Tibial nerve (tissue), 4 donors: ENCODE results near the gene ZEB1. TPM values are rescaled to one million over a fixed set of nuclear protein-coding genes. Genes with fewer than 3 reads are reported as not detected.
"Not testable (repeated sequence)": the region's sequence is repeated elsewhere in the genome, so short reads cannot be mapped to it uniquely, and the experiment has no call there.

Source experiments
- DNase-seq, 2 donors: peaks; one replicate each; pipeline ENCODE4 v3.0.0-alpha.2; 2019; ENCODE audit warnings: low spot score in 2 of 2
- H3K27ac ChIP-seq, 4 donors: fragments of 200-600 bp; sonication (generic) in 3 of 4; one replicate each; pipeline ENCODE4 v1.5.1; 2017 to 2019; ENCODE audit warnings: mild to moderate bottlenecking in 1 of 4
- H3K27me3 ChIP-seq, 2 donors: fragments of 200-600 bp; sonication (generic) in 1 of 2; one replicate each; pipeline versions ENCODE4 v1.5.1 to v1.6.0; 2017 to 2019
- H3K36me3 ChIP-seq, 3 donors: fragments of 200-600 bp; sonication (generic); one replicate each; pipeline ENCODE4 v1.5.1; 2018 to 2019
- H3K4me1 ChIP-seq, 4 donors: fragments of 200-600 bp; sonication (generic) in 3 of 4; one replicate each; pipeline ENCODE4 v1.5.1; 2017 to 2019
- H3K4me3 ChIP-seq, 4 donors: fragments of 200-600 bp; sonication (generic) in 3 of 4; one replicate each; pipeline ENCODE4 v1.5.1; 2017 to 2019; ENCODE audit warnings: mild to moderate bottlenecking in 1 of 4, moderate library complexity in 1 of 4
- H3K9me3 ChIP-seq, 4 donors: fragments of 200-600 bp; sonication (generic) in 3 of 4; one replicate each; pipeline ENCODE4 v1.5.1; 2017 to 2019
- EP300 ChIP-seq, 2 donors: sonication (generic); formaldehyde crosslinking; IDR thresholded peaks; one replicate each; pipeline ENCODE4 v1.6.1; 2017; ENCODE audit warnings: antibody characterized with exemption in 2 of 2, mild to moderate bottlenecking in 1 of 2
- POLR2A ChIP-seq, 2 donors: fragments of 450-650 bp; IDR thresholded peaks; one replicate each; pipeline ENCODE4 v1.6.1; 2017; ENCODE audit warnings: antibody characterized with exemption in 2 of 2, mild to moderate bottlenecking in 2 of 2, moderate library complexity in 2 of 2
- WGBS, 2 donors: methylation state at CpG; one replicate each; pipeline ENCODE4 v1.1.5; 2018; 5-methylcytosine and 5-hydroxymethylcytosine counted together
- total RNA-seq, 4 donors: library from RNA; depleted of rRNA; stranded (reverse); fragments of >200 nt; gene quantifications; one replicate each; pipeline ENCODE4 v1.1.0, GENCODE V29; 2016
- TF ChIP-seq, protein P1 (sequence below), 5 experiments: fragments of 200-600 bp in 3 of 5; fragments of 450-650 bp in 2 of 5; sonication (generic) in 3 of 5; IDR thresholded peaks; one replicate each; pipeline ENCODE4 v1.5.1; 2016 to 2019; ENCODE audit warnings: antibody characterized with exemption in 5 of 5, mild to moderate bottlenecking in 3 of 5, moderate library complexity in 2 of 5

Gene ZEB1
- total RNA-seq, 4 donors from 2014 or later = 84.6 to 128 (median 95.7) TPM

GRCh38 chr10:31426401-31426800, 107.4 kb downstream of the ZEB1 start:
- H3K36me3 ChIP-seq = no peaks in the 10 kb centered on the region
- peak in 1 of 2 donors; percentile 11 for DNase-seq
- H3K4me3 ChIP-seq = no peak overlapping the region
- 72 to 76% methylated on average over 3 of the region's 3 CpGs for WGBS, 2 donors
- H3K27me3 ChIP-seq = no peaks in the 10 kb centered on the region
- peak overlapping the region in 1 of 4 donors; percentile 43 for H3K27ac ChIP-seq
- no peak for TF ChIP-seq EP300 (IDR thresholded peaks at IDR 0.05)
- TF ChIP-seq POLR2A (IDR thresholded peaks at IDR 0.05) = no peak
- TF ChIP-seq, protein P1, sequence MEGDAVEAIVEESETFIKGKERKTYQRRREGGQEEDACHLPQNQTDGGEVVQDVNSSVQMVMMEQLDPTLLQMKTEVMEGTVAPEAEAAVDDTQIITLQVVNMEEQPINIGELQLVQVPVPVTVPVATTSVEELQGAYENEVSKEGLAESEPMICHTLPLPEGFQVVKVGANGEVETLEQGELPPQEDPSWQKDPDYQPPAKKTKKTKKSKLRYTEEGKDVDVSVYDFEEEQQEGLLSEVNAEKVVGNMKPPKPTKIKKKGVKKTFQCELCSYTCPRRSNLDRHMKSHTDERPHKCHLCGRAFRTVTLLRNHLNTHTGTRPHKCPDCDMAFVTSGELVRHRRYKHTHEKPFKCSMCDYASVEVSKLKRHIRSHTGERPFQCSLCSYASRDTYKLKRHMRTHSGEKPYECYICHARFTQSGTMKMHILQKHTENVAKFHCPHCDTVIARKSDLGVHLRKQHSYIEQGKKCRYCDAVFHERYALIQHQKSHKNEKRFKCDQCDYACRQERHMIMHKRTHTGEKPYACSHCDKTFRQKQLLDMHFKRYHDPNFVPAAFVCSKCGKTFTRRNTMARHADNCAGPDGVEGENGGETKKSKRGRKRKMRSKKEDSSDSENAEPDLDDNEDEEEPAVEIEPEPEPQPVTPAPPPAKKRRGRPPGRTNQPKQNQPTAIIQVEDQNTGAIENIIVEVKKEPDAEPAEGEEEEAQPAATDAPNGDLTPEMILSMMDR (IDR thresholded peaks at IDR 0.05) = no peak
- peaks cover 0 to 7% (median 4%) of the 10 kb centered on the region in 4 donors for H3K9me3 ChIP-seq
- peaks cover 0 to 17% (median 4%) of the 10 kb centered on the region in 4 donors for H3K4me1 ChIP-seq

GRCh38 chr10:31427334-31427733, 108.3 kb downstream of the ZEB1 start:
- H3K27me3 ChIP-seq, H3K9me3 ChIP-seq, DNase-seq, H3K4me3 ChIP-seq, H3K36me3 ChIP-seq: not testable (repeated sequence)
- peak in 1 of 2 donors; percentile 12 for TF ChIP-seq EP300 (IDR thresholded peaks at IDR 0.05)
- peak overlapping the region in 1 of 4 donors; percentile 43 for H3K27ac ChIP-seq
- 92 to 98% methylated on average over 10 of the region's 10 CpGs for WGBS, 2 donors
- peaks cover 0 to 10% (median 4%) of the 10 kb centered on the region in 4 donors for H3K4me1 ChIP-seq

- not testable (repeated sequence) for H3K27ac ChIP-seq, H3K36me3 ChIP-seq, H3K4me3 ChIP-seq, H3K27me3 ChIP-seq, H3K9me3 ChIP-seq, DNase-seq
- H3K4me1 ChIP-seq = peaks cover 0 to 10% (median 4%) of the 10 kb centered on the region in 4 donors
Observed at GRCh38 chr10:31428499-31428898, 109.5 kb downstream of the ZEB1 start.

DNA sequence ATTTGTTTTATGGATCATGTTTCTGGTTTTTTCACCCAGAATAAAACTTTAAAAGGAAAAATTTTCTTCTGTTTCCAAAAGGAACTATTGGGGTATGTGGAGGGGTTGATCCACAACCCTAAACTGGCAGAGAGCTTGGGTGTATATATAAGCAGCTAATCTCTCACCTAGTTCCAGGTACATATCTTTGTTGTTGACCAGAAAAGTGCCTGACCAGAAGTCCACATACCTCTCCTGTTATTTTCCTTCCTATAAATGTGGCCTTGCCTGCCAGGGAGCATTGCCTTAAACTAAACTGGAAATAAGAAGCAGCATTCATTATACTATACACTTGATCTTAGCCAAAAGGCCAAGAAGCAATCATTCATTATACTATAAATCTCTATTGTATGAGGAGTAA, 112.0 kb downstream of the ZEB1 start:
- peaks cover 0 to 8% (median 3%) of the 10 kb centered on the region in 4 donors for H3K4me1 ChIP-seq
- no peak for DNase-seq
- no peak overlapping the region for H3K27ac ChIP-seq
- H3K36me3 ChIP-seq = peaks cover 0 to 13% (median 0%) of the 10 kb centered on the region in 3 donors
- TF ChIP-seq POLR2A (IDR thresholded peaks at IDR 0.05) (no peak), EP300 (IDR thresholded peaks at IDR 0.05) (no peak)
- TF ChIP-seq, protein P1 (IDR thresholded peaks at IDR 0.05) = no peak
- peaks cover 0 to 18% (median 4%) of the 10 kb centered on the region in 4 donors for H3K9me3 ChIP-seq
- no peaks in the 10 kb centered on the region for H3K27me3 ChIP-seq
- no peak overlapping the region for H3K4me3 ChIP-seq

- Histone ChIP-seq H3K9me3 (peaks cover 0 to 15% (median 0%) of the 10 kb centered on the region in 4 donors), H3K27ac (no peak overlapping the region), H3K36me3 (peaks cover 0 to 13% (median 0%) of the 10 kb centered on the region in 3 donors), H3K4me3 (no peak overlapping the region), H3K4me1 (no peaks in the 10 kb centered on the region), H3K27me3 (no peaks in the 10 kb centered on the region)
- DNase-seq = no peak
- 84 to 85% methylated on average over 4 of the region's 4 CpGs for WGBS, 2 donors
- TF ChIP-seq, protein P1 (IDR thresholded peaks at IDR 0.05) = no peak
- TF ChIP-seq EP300 (IDR thresholded peaks at IDR 0.05) (no peak), POLR2A (IDR thresholded peaks at IDR 0.05) (no peak)
Observed at GRCh38 chr10:31437959-31438358, 118.9 kb downstream of the ZEB1 start.

DNA sequence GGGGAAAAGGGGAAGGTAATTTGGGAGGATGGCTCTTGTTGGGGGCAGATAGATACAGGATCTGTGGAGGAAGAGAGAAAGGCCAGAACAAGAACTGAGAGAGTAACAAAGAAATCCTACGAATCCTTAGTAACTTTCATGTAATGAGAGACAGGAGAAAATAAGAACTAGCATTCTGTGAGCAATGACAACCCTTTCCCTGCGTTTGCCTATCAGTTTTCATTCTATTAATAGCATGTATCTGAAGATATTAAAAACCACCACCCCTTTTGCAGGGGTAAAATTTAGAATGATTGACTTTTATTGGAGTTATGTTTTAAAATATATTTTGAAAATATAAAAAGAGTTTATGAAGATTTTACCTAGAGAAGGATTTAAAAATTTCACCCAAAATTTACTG, 132.8 kb downstream of the ZEB1 start:
- peaks cover 0 to 11% (median 0%) of the 10 kb centered on the region in 3 donors for H3K36me3 ChIP-seq
- H3K4me3 ChIP-seq = no peak overlapping the region
- H3K4me1 ChIP-seq = no peaks in the 10 kb centered on the region
- WGBS, 2 donors = 82 to 85% methylated on average over 2 of the region's 2 CpGs
- H3K27me3 ChIP-seq = no peaks in the 10 kb centered on the region
- TF ChIP-seq, protein P1 (IDR thresholded peaks at IDR 0.05) = no peak
- no peak for TF ChIP-seq POLR2A (IDR thresholded peaks at IDR 0.05)
- no peak for TF ChIP-seq EP300 (IDR thresholded peaks at IDR 0.05)
- H3K27ac ChIP-seq = no peak overlapping the region
- peaks cover 0 to 19% (median 1%) of the 10 kb centered on the region in 4 donors for H3K9me3 ChIP-seq
- no peak for DNase-seq
